ENCODE data around the gene PHACTR3. TPM values are rescaled to one million over a fixed set of nuclear protein-coding genes. Genes with fewer than 3 reads are reported as not detected.

The PHACTR3 gene
- total RNA-seq, 1 experiment from 2014 or later, result 30.6 TPM

- no peak for TF ChIP-seq EZH2 (IDR thresholded peaks at IDR 0.05; ENCODE audit: low read length, unreplicated experiment)
- TF ChIP-seq EZH2phosphoT487 (IDR thresholded peaks at IDR 0.05; ENCODE audit: borderline replicate concordance, low read length), result no peak
- no peak for TF ChIP-seq CTCF (conservative IDR thresholded peaks at IDR 0.05; ENCODE audit: low read depth, low read length)
- ATAC-seq, result no peak
- no peak overlapping the region for H3K9ac ChIP-seq (ENCODE audit: low read length)
Measured at GRCh38 chr20:59684685-59685242, 80.4 kb downstream of the PHACTR3 start.

GRCh38 chr20:59686404-59687346 is 82.3 kb downstream of the PHACTR3 start:
- no TSS peak for BruUV-seq (replicated peaks)
- DNase-seq (no peak), ATAC-seq (no peak)
- H3K27me3 ChIP-seq (ENCODE audit: low read length), result peaks cover 59% of the 10 kb centered on the region
- no peaks in the 10 kb centered on the region for H3K9me2 ChIP-seq (replicated peaks; ENCODE audit: low read length)
- no peak overlapping the region for H3K4me3 ChIP-seq (ENCODE audit: low read length)
- no peaks in the 10 kb centered on the region for H3K9me3 ChIP-seq (ENCODE audit: low read length)
- no peaks in the 10 kb centered on the region for H3F3A ChIP-seq (ENCODE audit: low read length, unreplicated experiment)
- TF ChIP-seq CTCF (conservative IDR thresholded peaks at IDR 0.05; ENCODE audit: low read depth, low read length) (no peak), EZH2 (IDR thresholded peaks at IDR 0.05; ENCODE audit: low read length, unreplicated experiment) (no peak), EZH2phosphoT487 (IDR thresholded peaks at IDR 0.05; ENCODE audit: borderline replicate concordance, low read length) (no peak)
- intact Hi-C loops (cut with micrococcal nuclease), result no loop called here
- H3K4me1 ChIP-seq (ENCODE audit: insufficient read depth, low read length), result no peaks in the 10 kb centered on the region
- H4K20me1 ChIP-seq (ENCODE audit: low read length), result no peaks in the 10 kb centered on the region
- no peak overlapping the region for H2AFZ ChIP-seq (ENCODE audit: low read length)
- no peak overlapping the region for H3K27ac ChIP-seq (ENCODE audit: low read length)
- POLR2A ChIA-PET (ENCODE audit: unreplicated experiment), result no interaction called here
- no peaks in the 10 kb centered on the region for H3K36me3 ChIP-seq (ENCODE audit: low read depth, low read length)
- H3K79me2 ChIP-seq (ENCODE audit: low read length), result no peaks in the 10 kb centered on the region
- CTCF ChIA-PET, result no interaction called here
- no peak overlapping the region for H3K4me2 ChIP-seq (ENCODE audit: low read length)
- H3K9ac ChIP-seq (ENCODE audit: low read length), result no peak overlapping the region

More at GRCh38 chr20:59684685-59685242, 80.4 kb downstream of the PHACTR3 start:
- Histone ChIP-seq H3K36me3 (ENCODE audit: low read depth, low read length) (no peaks in the 10 kb centered on the region), H3F3A (ENCODE audit: low read length, unreplicated experiment) (no peaks in the 10 kb centered on the region), H4K20me1 (ENCODE audit: low read length) (no peaks in the 10 kb centered on the region), H3K27me3 (ENCODE audit: low read length) (peaks cover 64% of the 10 kb centered on the region), H3K4me1 (ENCODE audit: insufficient read depth, low read length) (no peaks in the 10 kb centered on the region), H3K9me2 (replicated peaks; ENCODE audit: low read length) (no peaks in the 10 kb centered on the region), H3K27ac (ENCODE audit: low read length) (no peak overlapping the region), H2AFZ (ENCODE audit: low read length) (no peak overlapping the region), H3K4me2 (ENCODE audit: low read length) (no peak overlapping the region), H3K9me3 (ENCODE audit: low read length) (no peaks in the 10 kb centered on the region), H3K79me2 (ENCODE audit: low read length) (no peaks in the 10 kb centered on the region), H3K4me3 (ENCODE audit: low read length) (no peak overlapping the region)
- no TSS peak for BruUV-seq (replicated peaks)
- ChIA-PET POLR2A (ENCODE audit: unreplicated experiment) (no interaction called here), CTCF (no interaction called here)
- no peak for DNase-seq
- intact Hi-C loops (cut with micrococcal nuclease), result no loop called here

GRCh38 chr20:59688356-59688755 is 84.0 kb downstream of the PHACTR3 start:
- H3K9ac ChIP-seq (ENCODE audit: low read length), result no peak overlapping the region
- intact Hi-C loops (cut with micrococcal nuclease), result no loop called here
- no peaks in the 10 kb centered on the region for H3K9me2 ChIP-seq (replicated peaks; ENCODE audit: low read length)
- ATAC-seq (no peak), DNase-seq (no peak)
- no peaks in the 10 kb centered on the region for H3K79me2 ChIP-seq (ENCODE audit: low read length)
- CTCF ChIA-PET, result no interaction called here
- H3K27me3 ChIP-seq (ENCODE audit: low read length), result peaks cover 59% of the 10 kb centered on the region
- no peak overlapping the region for H2AFZ ChIP-seq (ENCODE audit: low read length)
- no peaks in the 10 kb centered on the region for H3K4me1 ChIP-seq (ENCODE audit: insufficient read depth, low read length)
- H3K4me3 ChIP-seq (ENCODE audit: low read length), result no peak overlapping the region
- H3K27ac ChIP-seq (ENCODE audit: low read length), result no peak overlapping the region
- POLR2A ChIA-PET (ENCODE audit: unreplicated experiment), result no interaction called here
- no TSS peak for BruUV-seq (replicated peaks)
- H3F3A ChIP-seq (ENCODE audit: low read length, unreplicated experiment), result no peaks in the 10 kb centered on the region
- no peaks in the 10 kb centered on the region for H3K9me3 ChIP-seq (ENCODE audit: low read length)
- no peaks in the 10 kb centered on the region for H4K20me1 ChIP-seq (ENCODE audit: low read length)
- TF ChIP-seq EZH2phosphoT487 (IDR thresholded peaks at IDR 0.05; ENCODE audit: borderline replicate concordance, low read length) (no peak), CTCF (conservative IDR thresholded peaks at IDR 0.05; ENCODE audit: low read depth, low read length) (no peak), EZH2 (IDR thresholded peaks at IDR 0.05; ENCODE audit: low read length, unreplicated experiment) (no peak)
- no peak overlapping the region for H3K4me2 ChIP-seq (ENCODE audit: low read length)
- H3K36me3 ChIP-seq (ENCODE audit: low read depth, low read length), result no peaks in the 10 kb centered on the region
